Limb (tissue), 2 donors: ENCODE data around the gene SAMD14.

Experiments
- DNase-seq, 2 donors: peaks; one replicate each; pipeline ENCODE4 v3.0.0-alpha.2; 2016; ENCODE audit errors: extremely low spot score in 2 of 2

SAMD14 gene

DNA sequence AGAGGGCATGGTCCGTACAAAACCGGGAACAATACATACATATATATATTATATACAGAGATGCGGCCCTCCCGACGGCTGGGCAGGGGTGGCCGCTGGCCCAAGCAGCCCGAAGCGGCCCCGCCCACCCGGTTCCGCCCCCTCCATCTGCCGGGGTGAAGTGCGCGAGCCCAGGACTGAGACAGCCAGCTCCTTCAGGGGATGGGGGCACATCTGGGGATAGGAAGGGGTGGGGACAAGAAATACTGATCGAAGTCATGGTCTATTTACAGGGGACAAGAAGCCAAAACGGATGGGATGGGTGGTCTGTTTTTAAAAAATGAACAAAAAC is 3.8 kb upstream of the SAMD14 start:
- DNase-seq: no peak

DNA sequence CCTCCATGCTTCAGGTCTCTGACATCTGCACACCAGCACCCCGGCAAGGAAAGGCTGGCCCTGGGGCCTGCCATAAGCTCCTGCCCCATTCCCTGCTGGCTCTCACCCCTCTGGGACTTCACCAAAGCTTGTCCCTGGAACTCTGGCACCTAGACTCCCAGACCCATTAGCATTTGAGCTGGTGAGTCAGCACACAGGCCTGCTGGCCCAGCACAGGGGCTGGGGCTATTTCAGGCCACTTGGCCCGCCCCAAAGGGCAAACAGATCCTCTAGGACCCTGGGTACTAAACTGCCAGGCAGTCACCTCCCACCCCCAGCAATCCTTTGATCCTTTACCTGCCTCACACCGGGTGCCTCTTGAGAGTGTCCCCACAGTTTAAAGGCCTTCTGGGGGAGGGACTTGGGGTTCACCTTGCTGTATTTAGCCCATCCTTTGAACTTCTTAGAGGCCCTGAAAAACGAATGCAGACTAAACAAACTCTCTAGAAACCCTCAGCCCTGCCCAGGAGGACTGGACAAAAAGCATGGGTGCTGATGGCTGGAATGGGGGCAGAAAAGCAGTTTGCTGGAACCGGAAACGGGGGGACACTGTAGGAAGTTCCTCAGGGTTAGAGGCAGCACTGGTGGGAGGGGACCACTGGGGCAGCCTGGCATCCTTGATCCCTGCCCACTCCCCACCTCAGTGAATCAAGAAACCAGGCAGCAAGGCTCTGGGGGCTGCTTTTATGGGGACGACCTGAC is 3.2 kb upstream of the SAMD14 start:
- DNase-seq: no peak

- no peak for DNase-seq
These were observed 2.3 kb upstream of the SAMD14 start for GRCh38 chr17:50132104-50132794.

- no peak for DNase-seq
These were observed 772 bp upstream of the SAMD14 start for GRCh38 chr17:50130559-50131305.

- no peak for DNase-seq
These were observed 620 bp downstream of the SAMD14 start for GRCh38 chr17:50129353-50129727.

- peak in 1 of 2 donors; percentile 85 for DNase-seq
These were observed 1.3 kb downstream of the SAMD14 start for GRCh38 chr17:50128441-50129352.

- no peak for DNase-seq
These were observed 2.1 kb downstream of the SAMD14 start for GRCh38 chr17:50127697-50128361.

DNA sequence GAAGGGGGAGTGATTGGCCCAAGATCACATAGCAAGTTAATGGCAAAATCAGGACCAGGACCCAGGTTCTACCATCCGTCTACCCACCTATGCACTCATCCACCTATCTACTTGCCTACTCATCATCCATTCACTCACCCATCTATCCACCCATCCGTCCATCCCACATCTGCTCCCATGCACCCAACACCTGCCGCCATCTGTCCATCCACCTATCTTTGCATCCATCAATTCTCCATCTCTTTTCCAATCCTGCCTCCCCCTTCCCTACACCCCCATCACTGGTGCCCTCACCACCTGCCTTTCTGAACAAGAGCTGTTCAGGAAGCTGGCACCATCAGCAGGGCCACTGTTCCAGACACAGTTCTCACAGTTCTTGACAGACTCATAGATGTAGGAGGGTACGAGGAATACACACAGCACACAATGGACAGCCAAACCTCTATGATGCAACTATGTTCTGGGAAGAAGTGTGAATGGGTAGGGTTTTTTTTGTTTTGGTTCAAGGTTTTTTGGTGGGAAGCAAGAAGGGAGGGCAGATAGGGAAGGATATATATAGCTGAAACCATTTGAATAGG is 4.5 kb downstream of the SAMD14 start:
- no peak for DNase-seq

DNA sequence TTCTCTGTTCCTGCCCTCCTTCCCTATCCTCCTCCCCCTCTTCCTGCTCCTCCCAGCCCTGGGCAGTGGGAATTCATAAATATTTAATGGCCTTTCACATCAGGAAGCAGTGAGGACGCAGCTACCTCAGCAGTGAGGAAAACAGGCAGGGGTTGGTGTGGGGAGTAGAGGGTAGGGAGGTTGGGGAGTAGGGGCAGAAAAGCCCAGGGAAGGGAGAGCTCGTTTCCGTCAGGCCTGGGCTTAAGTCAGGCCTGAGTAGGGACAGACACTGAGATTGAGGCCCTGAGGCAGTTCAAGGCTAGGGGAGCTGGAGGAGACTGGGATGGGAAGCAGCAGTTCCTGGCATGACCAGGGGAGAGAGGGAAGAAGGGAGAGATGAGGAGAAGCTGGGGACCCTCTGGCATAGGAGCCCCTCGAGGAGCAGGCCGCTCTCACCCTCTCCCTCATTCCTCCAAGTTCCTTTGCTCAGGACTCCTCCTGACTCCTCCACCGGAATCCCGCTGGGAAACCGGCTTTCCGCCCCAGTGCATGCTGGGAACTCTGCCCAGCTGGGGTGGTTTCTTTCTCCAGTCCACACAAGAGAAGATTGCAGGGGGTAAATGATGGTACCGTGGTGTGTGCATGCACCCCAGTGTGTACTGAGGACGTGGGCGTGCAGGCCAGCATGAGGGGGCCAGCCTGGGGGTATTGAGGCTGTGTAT is 6.2 kb downstream of the SAMD14 start:
- no peak for DNase-seq

GRCh38 chr17:50122945-50123344 is 7.0 kb downstream of the SAMD14 start:
- DNase-seq: no peak

GRCh38 chr17:50120475-50121253 is 9.3 kb downstream of the SAMD14 start:
- no peak for DNase-seq

GRCh38 chr17:50118828-50119218 is 11.1 kb downstream of the SAMD14 start:
- no peak for DNase-seq

GRCh38 chr17:50118076-50118827 is 11.7 kb downstream of the SAMD14 start:
- DNase-seq: no peak

DNA sequence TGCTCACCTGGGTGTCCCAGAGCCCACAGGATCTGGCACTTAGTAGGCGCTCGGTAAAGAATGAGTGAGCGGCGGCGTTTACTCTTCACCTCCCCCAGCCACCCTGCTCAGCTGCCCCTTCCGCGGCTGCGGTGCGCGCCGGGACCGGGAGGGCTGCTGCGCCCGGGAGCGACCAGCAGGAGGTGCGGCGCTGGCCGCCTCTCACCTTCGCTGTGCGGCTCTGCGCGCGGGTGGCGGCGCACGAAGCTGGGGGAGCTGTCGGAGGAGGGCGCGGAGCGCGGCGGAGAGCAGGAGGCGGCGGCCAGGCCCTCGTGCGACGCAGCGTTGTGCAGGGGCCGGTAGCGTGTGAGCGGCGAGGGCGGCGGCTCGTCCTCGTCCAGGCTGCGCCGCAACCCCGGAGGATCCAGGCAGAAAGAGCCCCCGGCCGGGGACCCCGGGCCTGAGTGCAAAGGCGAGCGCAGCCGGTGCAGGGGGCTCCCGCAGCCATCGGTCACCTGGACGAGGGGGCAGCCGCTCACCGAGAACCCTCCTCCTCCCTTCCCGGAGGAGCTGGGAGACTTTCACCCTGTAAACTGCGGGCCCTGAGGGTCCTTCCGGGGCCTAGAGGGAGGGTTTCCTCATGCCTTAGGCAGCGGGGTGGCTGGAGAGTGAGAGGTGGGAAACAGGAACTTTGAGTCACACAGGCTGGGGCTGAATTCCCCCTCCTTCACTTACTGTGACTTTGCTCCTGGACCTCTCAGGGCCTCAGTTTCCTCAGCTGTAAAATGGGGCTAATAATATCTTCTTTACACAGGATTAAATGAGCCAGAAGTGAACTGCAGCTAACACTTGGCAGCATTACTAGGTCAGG is 12.5 kb downstream of the SAMD14 start:
- peak; percentile 34 to 77 for DNase-seq

DNA sequence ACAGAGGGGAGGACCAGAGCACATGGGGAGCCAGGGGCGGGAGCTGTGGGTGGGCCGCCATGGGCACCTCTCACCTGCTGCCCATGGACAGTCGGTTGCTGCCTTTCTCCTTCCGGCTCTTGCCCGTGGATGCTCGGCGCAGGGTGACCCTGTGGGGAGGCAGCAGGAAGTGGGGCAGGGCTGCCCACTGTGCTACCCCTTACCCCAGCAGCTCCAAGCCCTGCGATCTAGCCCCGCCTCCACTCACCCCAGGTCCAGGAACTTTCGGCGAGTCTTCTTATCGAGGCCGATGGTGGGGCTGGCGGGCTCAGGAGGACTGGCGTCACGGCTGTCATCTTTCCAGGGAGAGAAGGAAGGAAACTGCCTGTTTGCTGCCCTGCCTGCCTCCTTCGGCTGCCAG is 14.2 kb downstream of the SAMD14 start:
- no peak for DNase-seq

GRCh38 chr17:50114849-50115357 is 15.1 kb downstream of the SAMD14 start:
- peak in 1 of 2 donors; percentile 56 for DNase-seq

DNA sequence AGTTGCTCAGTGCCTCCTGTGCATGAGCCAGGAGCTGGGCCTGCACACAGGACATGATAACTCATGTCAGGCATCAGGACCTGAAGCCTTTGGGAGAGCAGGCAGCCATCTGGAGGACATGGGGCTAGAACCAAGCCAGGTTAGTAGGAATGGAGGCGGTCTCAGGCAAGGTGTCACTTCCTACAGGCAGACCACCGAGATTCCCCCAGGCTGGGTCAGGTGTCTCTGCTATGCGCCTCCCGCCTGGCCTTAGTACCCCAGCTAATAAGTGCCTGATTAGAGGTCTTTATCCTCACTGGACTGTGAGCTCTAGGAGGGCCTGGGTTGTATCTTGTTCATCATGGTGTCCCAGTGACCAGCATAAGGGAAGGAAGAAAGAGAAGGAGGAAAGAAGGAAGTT is 15.6 kb downstream of the SAMD14 start:
- DNase-seq: no peak
